HepG2 (cell line): ENCODE measurements around the gene GCDH. TPM values are rescaled to one million over a fixed set of nuclear protein-coding genes. Genes with fewer than 3 reads are reported as not detected.

ENCODE experiments used
- CCDC6 ChIP-seq: sonication (generic); formaldehyde crosslinking; IDR thresholded peaks from 2 replicates; pipeline ENCODE4 v1.8.1; 2022; ENCODE audit warnings: mild to moderate bottlenecking, missing genetic modification reagents, moderate library complexity
- CHD4 ChIP-seq: fragments of 200-600 bp; sonication (generic); IDR thresholded peaks from 2 replicates; pipeline ENCODE4 v1.7.0; 2017; ENCODE audit warnings: mild to moderate bottlenecking, low read length, borderline replicate concordance
- CREM ChIP-seq, 2 experiments: sonication (generic) in 1 of 2; formaldehyde crosslinking in 1 of 2; IDR thresholded peaks; 2 replicates each; pipeline versions ENCODE4 v1.4.0 to v1.6.1; 2016 to 2020; ENCODE audit warnings: antibody characterized with exemption in 1 of 2, mild to moderate bottlenecking in 1 of 2, missing genetic modification reagents in 1 of 2
- FOXA1 ChIP-seq, 2 experiments: fragments of 450-650 bp in 1 of 2; sonication (generic) in 1 of 2; formaldehyde crosslinking in 1 of 2; IDR thresholded peaks; 2 replicates each; pipeline versions ENCODE4 v1.4.0 to v1.6.1; 2016 to 2020; ENCODE audit warnings: missing genetic modification reagents in 1 of 2
- FOXJ3 ChIP-seq: sonication (generic); formaldehyde crosslinking; IDR thresholded peaks from 2 replicates; pipeline ENCODE4 v1.4.0; 2020; ENCODE audit warnings: missing genetic modification reagents, mild to moderate bottlenecking, borderline replicate concordance
- GZF1 ChIP-seq: sonication (generic); formaldehyde crosslinking; IDR thresholded peaks from 2 replicates; pipeline ENCODE4 v1.5.1; 2020; ENCODE audit warnings: mild to moderate bottlenecking, missing genetic modification reagents
- HDAC2 ChIP-seq: sonication (generic); formaldehyde crosslinking; IDR thresholded peaks from 2 replicates; pipeline ENCODE4 v1.4.0; 2020; ENCODE audit warnings: missing genetic modification reagents
- HOXA3 ChIP-seq: sonication (generic); formaldehyde crosslinking; IDR thresholded peaks from 2 replicates; pipeline ENCODE4 v1.5.0; 2020; ENCODE audit warnings: missing genetic modification reagents
- KDM1A ChIP-seq: IDR thresholded peaks from 2 replicates; pipeline ENCODE4 v1.6.1; 2016; ENCODE audit warnings: missing compliant biosample characterization
- PRMT3 ChIP-seq: sonication (generic); formaldehyde crosslinking; IDR thresholded peaks from 2 replicates; pipeline ENCODE4 v1.8.1; 2022; ENCODE audit warnings: low read depth, mild to moderate bottlenecking, moderate library complexity, missing genetic modification reagents, borderline replicate concordance
- RBM22 ChIP-seq: fragments of 200-400 bp; formaldehyde crosslinking; optimal IDR thresholded peaks from 2 replicates; pipeline ENCODE3; 2017; ENCODE audit warnings: mild to moderate bottlenecking, low read length, moderate library complexity
- REXO4 ChIP-seq: sonication (generic); formaldehyde crosslinking; IDR thresholded peaks from 2 replicates; pipeline ENCODE4 v1.8.0; 2022; ENCODE audit warnings: missing genetic modification reagents, mild to moderate bottlenecking, borderline replicate concordance
- RORA ChIP-seq: sonication (generic); formaldehyde crosslinking; IDR thresholded peaks from 2 replicates; pipeline ENCODE4 v1.5.0; 2020; ENCODE audit warnings: mild to moderate bottlenecking, missing genetic modification reagents, moderate library complexity
- SALL2 ChIP-seq: sonication (generic); formaldehyde crosslinking; IDR thresholded peaks from 2 replicates; pipeline ENCODE4 v1.8.1; 2023; ENCODE audit warnings: mild to moderate bottlenecking, missing genetic modification reagents, inconsistent platforms
- SPEN ChIP-seq: sonication (generic); formaldehyde crosslinking; IDR thresholded peaks from 2 replicates; pipeline ENCODE4 v1.5.1; 2020; ENCODE audit warnings: low read depth, mild to moderate bottlenecking, missing genetic modification reagents
- ZFP1 ChIP-seq: IDR thresholded peaks from 2 replicates; pipeline ENCODE4 v1.6.1; 2016
- ZNF24 ChIP-seq: fragments of 450-650 bp; IDR thresholded peaks from 2 replicates; pipeline ENCODE4 v1.6.1; 2017; ENCODE audit warnings: antibody characterized with exemption, mild to moderate bottlenecking
- ZNF274 ChIP-seq: sonication (generic); formaldehyde crosslinking; IDR thresholded peaks from 2 replicates; pipeline ENCODE4 v1.5.1; 2020; ENCODE audit warnings: mild to moderate bottlenecking, missing genetic modification reagents
- ZNF354B ChIP-seq: sonication (generic); formaldehyde crosslinking; IDR thresholded peaks from 2 replicates; pipeline ENCODE4 v1.8.0; 2022; ENCODE audit warnings: mild to moderate bottlenecking, missing genetic modification reagents
- ZNF496 ChIP-seq: sonication (generic); formaldehyde crosslinking; IDR thresholded peaks from 2 replicates; pipeline ENCODE4 v1.8.1; 2023; ENCODE audit warnings: mild to moderate bottlenecking, moderate library complexity, missing genetic modification reagents; ENCODE audit not compliant: insufficient replicate concordance
- ZNF605 ChIP-seq: sonication (generic); formaldehyde crosslinking; IDR thresholded peaks from 2 replicates; pipeline ENCODE4 v1.8.0; 2022; ENCODE audit warnings: mild to moderate bottlenecking, missing genetic modification reagents
- ZNF619 ChIP-seq: sonication (generic); formaldehyde crosslinking; IDR thresholded peaks from 2 replicates; pipeline ENCODE4 v1.4.0; 2020; ENCODE audit warnings: mild to moderate bottlenecking, missing genetic modification reagents
- ZNF773 ChIP-seq: sonication (generic); formaldehyde crosslinking; IDR thresholded peaks from 2 replicates; pipeline ENCODE4 v1.4.0; 2020; ENCODE audit warnings: missing genetic modification reagents, borderline replicate concordance
- polyA plus RNA-seq, 8 experiments: library from polyadenylated mRNA; depleted of rRNA in 3 of 8; stranded (reverse) in 7 of 8; unstranded in 1 of 8; fragments of >200 nt; fragmentation: Illumina TruSeq in 4 of 8; extraction: Trizol in 4 of 8; gene quantifications; 2 replicates each; pipeline versions ENCODE4 v1.2.1 to v1.2.3, GENCODE V29; 2011 to 2016; ENCODE audit warnings: low read depth in 4 of 8, missing spikeins in 1 of 8, mixed read lengths in 1 of 8; ENCODE audit not compliant: insufficient read depth in 1 of 8
- total RNA-seq, 5 experiments: library from RNA; depleted of rRNA; stranded (reverse); fragments of >200 nt; fragmentation: Illumina TruSeq; extraction: Trizol; gene quantifications; 2 replicates each; pipeline ENCODE4 v1.2.3, GENCODE V29; 2016; ENCODE audit warnings: low read depth in 1 of 5
- TF ChIP-seq, protein P1 (sequence below): sonication (generic); formaldehyde crosslinking; IDR thresholded peaks from 2 replicates; pipeline ENCODE4 v1.5.1; 2020; ENCODE audit warnings: missing genetic modification reagents, mild to moderate bottlenecking, borderline replicate concordance
- TF ChIP-seq, protein P2 (sequence below): sonication (generic); formaldehyde crosslinking; IDR thresholded peaks from 2 replicates; pipeline ENCODE4 v1.4.0; 2020; ENCODE audit warnings: missing genetic modification reagents
- TF ChIP-seq, protein P3 (sequence below): sonication (generic); formaldehyde crosslinking; IDR thresholded peaks from 2 replicates; pipeline ENCODE4 v1.9.0; 2022; ENCODE audit warnings: missing genetic modification reagents, mild to moderate bottlenecking, borderline replicate concordance

The GCDH gene
- total and polyA plus RNA-seq, 2 of the 13 experiments (the other 11 are each of a cell fraction or from before 2014, with no cell fraction given): 15.1 to 38.0 TPM

DNA sequence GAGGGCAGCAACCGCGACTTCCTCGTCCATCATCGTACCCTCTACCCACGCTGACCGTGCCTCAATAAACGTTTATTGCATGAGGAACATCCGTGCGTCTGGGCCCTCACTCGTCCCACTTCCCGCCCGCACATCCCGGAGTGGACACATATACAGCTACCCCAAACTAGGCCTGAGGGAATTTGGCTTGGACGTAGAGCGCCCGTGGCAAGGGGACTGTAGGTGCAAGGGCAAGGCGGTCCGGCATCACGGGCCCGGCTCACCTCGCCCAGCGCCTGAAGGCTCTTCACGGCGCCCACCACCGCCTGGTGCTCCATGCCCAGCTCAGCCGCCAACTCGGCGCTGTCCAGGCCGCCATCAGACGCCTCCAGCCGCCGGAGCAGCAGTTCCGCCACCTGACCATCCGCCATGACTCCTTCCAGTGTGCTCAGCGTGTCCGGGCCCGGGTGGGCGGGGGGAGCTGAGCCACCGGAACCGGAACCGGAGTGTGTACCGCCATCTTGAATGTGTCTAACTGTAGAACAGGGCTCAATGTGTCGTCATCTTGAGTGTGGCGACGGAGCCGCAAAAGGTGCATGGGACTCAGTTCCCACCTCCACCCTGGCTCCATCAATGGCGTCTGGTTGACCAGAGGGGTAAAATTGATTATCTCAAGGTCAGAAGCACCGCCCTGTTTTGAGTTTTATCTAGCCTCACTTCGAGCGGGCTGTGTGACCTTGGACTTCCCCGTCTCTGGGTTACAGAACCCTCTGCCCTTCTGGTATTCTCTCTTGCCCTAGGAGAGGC lies 42.5 kb downstream of the GCDH start, which contains the start of gene FARSA (continued):
- TF ChIP-seq CREM (IDR thresholded peaks at IDR 0.05): peak; percentile 84
- TF ChIP-seq CREM (CRISPR knock-in tag; IDR thresholded peaks at IDR 0.05): no peak
- peak; percentile 56; the same call in 1 of the 2 replicates for TF ChIP-seq SPEN (CRISPR knock-in tag)
- TF ChIP-seq ZNF24: no peak
- TF ChIP-seq REXO4 (CRISPR knock-in tag): no peak
- TF ChIP-seq, protein P1, sequence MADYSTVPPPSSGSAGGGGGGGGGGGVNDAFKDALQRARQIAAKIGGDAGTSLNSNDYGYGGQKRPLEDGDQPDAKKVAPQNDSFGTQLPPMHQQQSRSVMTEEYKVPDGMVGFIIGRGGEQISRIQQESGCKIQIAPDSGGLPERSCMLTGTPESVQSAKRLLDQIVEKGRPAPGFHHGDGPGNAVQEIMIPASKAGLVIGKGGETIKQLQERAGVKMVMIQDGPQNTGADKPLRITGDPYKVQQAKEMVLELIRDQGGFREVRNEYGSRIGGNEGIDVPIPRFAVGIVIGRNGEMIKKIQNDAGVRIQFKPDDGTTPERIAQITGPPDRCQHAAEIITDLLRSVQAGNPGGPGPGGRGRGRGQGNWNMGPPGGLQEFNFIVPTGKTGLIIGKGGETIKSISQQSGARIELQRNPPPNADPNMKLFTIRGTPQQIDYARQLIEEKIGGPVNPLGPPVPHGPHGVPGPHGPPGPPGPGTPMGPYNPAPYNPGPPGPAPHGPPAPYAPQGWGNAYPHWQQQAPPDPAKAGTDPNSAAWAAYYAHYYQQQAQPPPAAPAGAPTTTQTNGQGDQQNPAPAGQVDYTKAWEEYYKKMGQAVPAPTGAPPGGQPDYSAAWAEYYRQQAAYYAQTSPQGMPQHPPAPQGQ: no peak
- no peak for TF ChIP-seq KDM1A
- TF ChIP-seq FOXJ3 (CRISPR knock-in tag): no peak
- TF ChIP-seq, protein P2, sequence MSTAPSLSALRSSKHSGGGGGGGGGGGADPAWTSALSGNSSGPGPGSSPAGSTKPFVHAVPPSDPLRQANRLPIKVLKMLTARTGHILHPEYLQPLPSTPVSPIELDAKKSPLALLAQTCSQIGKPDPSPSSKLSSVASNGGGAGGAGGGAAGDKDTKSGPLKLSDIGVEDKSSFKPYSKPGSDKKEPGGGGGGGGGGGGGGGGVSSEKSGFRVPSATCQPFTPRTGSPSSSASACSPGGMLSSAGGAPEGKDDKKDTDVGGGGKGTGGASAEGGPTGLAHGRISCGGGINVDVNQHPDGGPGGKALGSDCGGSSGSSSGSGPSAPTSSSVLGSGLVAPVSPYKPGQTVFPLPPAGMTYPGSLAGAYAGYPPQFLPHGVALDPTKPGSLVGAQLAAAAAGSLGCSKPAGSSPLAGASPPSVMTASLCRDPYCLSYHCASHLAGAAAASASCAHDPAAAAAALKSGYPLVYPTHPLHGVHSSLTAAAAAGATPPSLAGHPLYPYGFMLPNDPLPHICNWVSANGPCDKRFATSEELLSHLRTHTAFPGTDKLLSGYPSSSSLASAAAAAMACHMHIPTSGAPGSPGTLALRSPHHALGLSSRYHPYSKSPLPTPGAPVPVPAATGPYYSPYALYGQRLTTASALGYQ (CRISPR knock-in tag): no peak
- TF ChIP-seq ZNF354B: no peak
- TF ChIP-seq CHD4: no peak
- peak; percentile 92; the same call in 1 of the 2 replicates for TF ChIP-seq ZNF274 (CRISPR knock-in tag)
- TF ChIP-seq ZNF605 (CRISPR knock-in tag): peak; percentile 92
- TF ChIP-seq, protein P3, sequence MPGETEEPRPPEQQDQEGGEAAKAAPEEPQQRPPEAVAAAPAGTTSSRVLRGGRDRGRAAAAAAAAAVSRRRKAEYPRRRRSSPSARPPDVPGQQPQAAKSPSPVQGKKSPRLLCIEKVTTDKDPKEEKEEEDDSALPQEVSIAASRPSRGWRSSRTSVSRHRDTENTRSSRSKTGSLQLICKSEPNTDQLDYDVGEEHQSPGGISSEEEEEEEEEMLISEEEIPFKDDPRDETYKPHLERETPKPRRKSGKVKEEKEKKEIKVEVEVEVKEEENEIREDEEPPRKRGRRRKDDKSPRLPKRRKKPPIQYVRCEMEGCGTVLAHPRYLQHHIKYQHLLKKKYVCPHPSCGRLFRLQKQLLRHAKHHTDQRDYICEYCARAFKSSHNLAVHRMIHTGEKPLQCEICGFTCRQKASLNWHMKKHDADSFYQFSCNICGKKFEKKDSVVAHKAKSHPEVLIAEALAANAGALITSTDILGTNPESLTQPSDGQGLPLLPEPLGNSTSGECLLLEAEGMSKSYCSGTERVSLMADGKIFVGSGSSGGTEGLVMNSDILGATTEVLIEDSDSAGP (CRISPR knock-in tag): peak; percentile 95
- peak; percentile 71; the same call in 1 of the 2 replicates for TF ChIP-seq ZNF619 (CRISPR knock-in tag)
- TF ChIP-seq PRMT3 (CRISPR knock-in tag): no peak
- no peak for TF ChIP-seq ZNF496 (CRISPR knock-in tag)
- TF ChIP-seq ZNF773: no peak; the same call in 1 of the 2 replicates
- no peak for TF ChIP-seq GZF1 (CRISPR knock-in tag)
- TF ChIP-seq CCDC6 (CRISPR knock-in tag): no peak
- TF ChIP-seq HOXA3 (CRISPR knock-in tag): peak; percentile 99
- TF ChIP-seq ZFP1 (CRISPR knock-in tag): peak; percentile 69
- peak; percentile 55; the same call in 1 of the 2 replicates for TF ChIP-seq HDAC2 (CRISPR knock-in tag)
- no peak; the same call in 1 of the 2 replicates for TF ChIP-seq SALL2 (CRISPR knock-in tag)
- no peak for TF ChIP-seq RORA (CRISPR knock-in tag)
- TF ChIP-seq RBM22: no peak
- no peak for TF ChIP-seq FOXA1 (IDR thresholded peaks at IDR 0.05)
- no peak for TF ChIP-seq FOXA1 (CRISPR knock-in tag; IDR thresholded peaks at IDR 0.05)
